Hair follicle dermal papilla cell (primary cell): ENCODE results near the gene KLHDC2. TPM values are rescaled to one million over a fixed set of nuclear protein-coding genes. Genes with fewer than 3 reads are reported as not detected.

Source experiments
- total RNA-seq: library from RNA; depleted of rRNA; stranded (reverse); fragments of >200 nt; gene quantifications from 2 replicates; pipeline ENCODE4 v1.2.3, GENCODE V29; 2012

The KLHDC2 gene
- 78.3 and 79.5 TPM in 2 replicates for total RNA-seq

GRCh38 chr14:49767571-49768300 is at the start of gene KLHDC2:
Gene KLHDC2 (plus strand): TSS chr14:49768153. CDS start chr14:49768469, 316 bp downstream.

Other genes starting within 250 kb of the KLHDC2 start
- gene RPS29, start 181.8 kb upstream of the KLHDC2 start, total RNA-seq = 977 and 987 TPM in 2 replicates
- 7.0 and 9.1 TPM in 2 replicates for gene LRR1, start 169.2 kb upstream of the KLHDC2 start, total RNA-seq
- gene RPL36AL, start 147.5 kb upstream of the KLHDC2 start, total RNA-seq = 72.2 and 95.4 TPM in 2 replicates
- gene MGAT2, start 147.4 kb upstream of the KLHDC2 start, total RNA-seq = 79.5 and 81.0 TPM in 2 replicates
- 7.4 and 7.6 TPM in 2 replicates for gene DNAAF2, start 132.9 kb upstream of the KLHDC2 start, total RNA-seq
- 2.7 and 4.7 TPM in 2 replicates for gene POLE2, start 79.9 kb upstream of the KLHDC2 start, total RNA-seq
- 3.2 and 5.7 TPM in 2 replicates for gene KLHDC1, start 75.0 kb upstream of the KLHDC2 start, total RNA-seq
- gene NEMF, start 84.6 kb downstream of the KLHDC2 start, total RNA-seq = 50.4 and 57.9 TPM in 2 replicates
- gene ARF6, start 124.9 kb downstream of the KLHDC2 start, total RNA-seq = 73.3 and 74.8 TPM in 2 replicates